AG04450 (cell line): ENCODE results near the gene CASP1. TPM values are rescaled to one million over a fixed set of nuclear protein-coding genes. Genes with fewer than 3 reads are reported as not detected.

Experiments
- CTCF ChIA-PET: fragments of 300-600, 350-600 bp; formaldehyde crosslinking; extraction: SDS; loops from one replicate; lab custom pipeline; 2022; ENCODE audit warnings: antibody characterized with exemption, inconsistent platforms; lab: Charles Lee
- POLR2A ChIA-PET: fragments of 350-600 bp; formaldehyde crosslinking; extraction: SDS; loops from one replicate; lab custom pipeline; 2021; ENCODE audit warnings: antibody characterized with exemption, inconsistent platforms; lab: Yijun Ruan, JAX
- DNase-seq: peaks from one replicate; pipeline ENCODE4 v3.0.0-alpha.2; 2011; ENCODE audit warnings: low read depth, low spot score
- H3K27ac ChIP-seq: one replicate; pipeline ENCODE4 v1.5.1; 2012; ENCODE audit warnings: low read depth, low read length, control low read depth
- H3K27me3 ChIP-seq: one replicate; pipeline ENCODE4 v1.6.0; 2012; ENCODE audit warnings: low read length; ENCODE audit not compliant: control insufficient read depth, insufficient read depth
- H3K4me3 ChIP-seq: 2 replicates; pipeline ENCODE4 v1.5.1; 2011; ENCODE audit warnings: mild to moderate bottlenecking, low read depth, low read length, control low read depth
- H3K9me3 ChIP-seq: 2 replicates; pipeline ENCODE4 v1.5.1; 2012; ENCODE audit warnings: low read length; ENCODE audit not compliant: control insufficient read depth, insufficient read depth
- polyA plus RNA-seq: library from polyadenylated mRNA; depleted of rRNA; stranded (reverse); fragments of >200 nt; gene quantifications from 2 replicates; pipeline ENCODE4 v1.2.3, GENCODE V29; 2011
- TF ChIP-seq, protein P1 (sequence below): IDR thresholded peaks from 2 replicates; pipeline ENCODE4 v1.5.1; 2011; ENCODE audit warnings: low read depth, low read length, control low read depth, inconsistent platforms

CASP1 gene
- polyA plus RNA-seq, 1 experiment, result 36.2 TPM

DNA sequence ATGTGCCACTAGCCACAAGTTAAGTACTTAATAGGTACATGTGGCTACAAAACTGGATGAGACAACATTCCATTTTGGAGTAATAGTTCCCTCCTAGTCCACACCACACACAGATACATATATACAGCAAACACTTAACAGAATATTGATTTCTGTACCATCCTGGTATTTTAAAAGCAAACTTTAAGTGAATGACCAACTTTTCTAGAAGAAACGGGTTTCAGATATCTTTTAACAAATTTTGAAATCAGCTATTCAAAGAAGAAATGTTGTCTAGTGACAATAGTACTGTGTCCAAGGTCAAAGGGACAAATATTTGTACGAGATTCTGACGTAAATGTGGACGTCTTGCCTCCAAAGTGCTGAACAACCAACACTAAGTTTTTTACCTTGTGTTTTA is 22.5 kb upstream of the CASP1 start:
- CTCF ChIA-PET, result no interaction called here
- POLR2A ChIA-PET, result no interaction called here
- no peak overlapping the region for H3K27ac ChIP-seq
- TF ChIP-seq, protein P1, sequence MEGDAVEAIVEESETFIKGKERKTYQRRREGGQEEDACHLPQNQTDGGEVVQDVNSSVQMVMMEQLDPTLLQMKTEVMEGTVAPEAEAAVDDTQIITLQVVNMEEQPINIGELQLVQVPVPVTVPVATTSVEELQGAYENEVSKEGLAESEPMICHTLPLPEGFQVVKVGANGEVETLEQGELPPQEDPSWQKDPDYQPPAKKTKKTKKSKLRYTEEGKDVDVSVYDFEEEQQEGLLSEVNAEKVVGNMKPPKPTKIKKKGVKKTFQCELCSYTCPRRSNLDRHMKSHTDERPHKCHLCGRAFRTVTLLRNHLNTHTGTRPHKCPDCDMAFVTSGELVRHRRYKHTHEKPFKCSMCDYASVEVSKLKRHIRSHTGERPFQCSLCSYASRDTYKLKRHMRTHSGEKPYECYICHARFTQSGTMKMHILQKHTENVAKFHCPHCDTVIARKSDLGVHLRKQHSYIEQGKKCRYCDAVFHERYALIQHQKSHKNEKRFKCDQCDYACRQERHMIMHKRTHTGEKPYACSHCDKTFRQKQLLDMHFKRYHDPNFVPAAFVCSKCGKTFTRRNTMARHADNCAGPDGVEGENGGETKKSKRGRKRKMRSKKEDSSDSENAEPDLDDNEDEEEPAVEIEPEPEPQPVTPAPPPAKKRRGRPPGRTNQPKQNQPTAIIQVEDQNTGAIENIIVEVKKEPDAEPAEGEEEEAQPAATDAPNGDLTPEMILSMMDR, result no peak
- H3K4me3 ChIP-seq, result no peak overlapping the region
- H3K9me3 ChIP-seq, result no peaks in the 10 kb centered on the region
- DNase-seq, result no peak
- no peaks in the 10 kb centered on the region for H3K27me3 ChIP-seq

DNA sequence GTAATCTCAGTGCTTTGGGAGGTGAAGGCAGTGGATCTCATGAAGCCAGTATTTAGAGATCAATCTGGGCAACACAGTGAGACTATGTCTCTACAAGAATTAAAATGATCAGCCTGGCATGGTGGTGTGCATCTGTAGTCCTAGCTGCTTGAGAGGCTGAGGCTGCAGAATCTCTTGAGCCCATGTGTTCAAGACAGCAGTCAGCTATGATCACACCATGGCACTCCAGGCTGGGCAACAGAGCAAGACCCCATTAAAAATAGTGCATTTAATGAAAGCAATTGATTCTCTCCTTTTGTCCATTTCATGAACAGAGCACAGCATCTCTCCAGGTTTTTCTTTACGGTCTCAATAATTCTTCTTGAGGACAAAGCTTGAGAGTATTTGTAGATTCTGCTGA is 21.5 kb upstream of the CASP1 start:
- CTCF ChIA-PET, result no interaction called here
- POLR2A ChIA-PET, result no interaction called here

DNA sequence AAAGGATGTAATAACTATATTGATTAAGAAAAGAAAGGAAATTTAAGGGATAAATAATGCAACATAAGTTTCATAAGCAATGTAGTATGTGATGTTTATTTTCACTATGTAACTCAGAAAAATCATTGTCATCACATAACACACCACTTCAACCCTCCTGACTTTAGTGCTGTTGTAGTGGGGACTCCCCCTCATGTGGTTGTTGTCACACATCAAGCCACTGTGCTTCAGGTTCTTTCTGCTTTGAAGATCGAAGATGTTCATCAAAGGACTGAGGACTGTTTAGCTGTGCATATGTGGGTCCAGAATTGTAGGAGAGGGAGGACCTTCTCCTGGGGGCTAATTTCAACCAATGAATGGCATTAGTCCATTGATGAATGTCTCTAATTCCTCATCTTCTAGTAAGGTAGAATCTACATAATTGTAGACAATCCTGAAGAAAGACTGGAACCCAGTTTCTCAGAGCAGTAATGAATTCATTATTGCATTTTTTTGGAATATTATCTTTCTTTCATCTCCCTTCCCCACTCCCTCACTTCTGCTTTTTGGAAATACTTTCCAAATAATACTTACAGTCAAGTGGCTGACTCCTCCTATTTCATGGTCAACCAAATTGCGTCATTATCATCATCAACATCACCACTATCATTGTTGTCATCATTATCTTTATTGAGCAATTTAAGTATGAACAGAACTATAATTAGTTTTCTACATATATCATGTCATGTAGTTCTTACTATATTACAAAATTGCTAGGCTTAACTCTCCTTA is 20.0 kb upstream of the CASP1 start:
- Histone ChIP-seq H3K9me3 (no peaks in the 10 kb centered on the region), H3K4me3 (no peak overlapping the region), H3K27ac (no peak overlapping the region), H3K27me3 (no peaks in the 10 kb centered on the region)
- POLR2A ChIA-PET, result no interaction called here
- TF ChIP-seq, protein P1, result no peak
- CTCF ChIA-PET, result no interaction called here
- no peak for DNase-seq

More for the DNA sequence above, 21.5 kb upstream of the CASP1 start:
- Histone ChIP-seq H3K27ac (no peak overlapping the region), H3K4me3 (no peak overlapping the region), H3K9me3 (no peaks in the 10 kb centered on the region), H3K27me3 (no peaks in the 10 kb centered on the region)
- DNase-seq, result no peak
- TF ChIP-seq, protein P1, result no peak

DNA sequence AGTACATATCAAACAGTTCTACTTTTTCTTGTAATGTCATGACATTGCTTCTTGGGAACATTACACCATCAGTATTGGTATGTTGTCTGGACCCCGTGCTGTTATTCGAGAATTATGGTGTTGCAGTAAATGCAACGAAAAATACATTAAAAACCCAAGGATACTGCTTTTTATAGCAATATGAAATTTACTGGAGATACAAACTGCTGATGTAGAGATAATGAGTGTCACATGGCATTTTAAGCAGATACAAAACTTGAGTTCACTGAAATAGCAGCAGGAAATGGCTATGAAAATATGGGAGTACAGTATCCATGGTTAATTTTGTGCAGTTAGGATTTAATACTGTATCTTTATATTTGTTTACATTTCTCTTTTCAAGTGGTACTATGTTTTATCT is 17.5 kb upstream of the CASP1 start:
- DNase-seq, result no peak
- H3K9me3 ChIP-seq, result no peaks in the 10 kb centered on the region
- H3K4me3 ChIP-seq, result no peak overlapping the region
- H3K27me3 ChIP-seq, result no peaks in the 10 kb centered on the region
- H3K27ac ChIP-seq, result no peak overlapping the region
- TF ChIP-seq, protein P1, result no peak
- ChIA-PET POLR2A (no interaction called here), CTCF (no interaction called here)

DNA sequence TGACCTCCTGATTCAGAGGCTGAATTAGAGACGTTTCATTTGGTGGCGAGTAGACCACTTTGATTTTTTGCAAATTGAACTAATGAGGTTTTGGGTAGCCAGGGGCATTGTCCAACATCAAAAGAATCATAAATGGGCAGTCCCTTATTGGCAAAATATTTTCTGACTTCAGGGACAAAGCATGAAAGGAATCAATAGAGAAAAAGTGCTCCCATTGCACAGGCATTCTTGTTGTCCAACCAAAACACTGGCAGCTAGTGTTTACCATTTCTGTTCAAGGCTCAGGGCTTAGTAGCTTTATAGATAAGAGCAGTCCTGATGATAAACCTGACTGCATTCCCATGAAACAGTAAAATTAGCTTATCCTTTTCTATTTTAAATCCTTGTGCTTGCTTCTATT is 16.6 kb upstream of the CASP1 start:
- no peak overlapping the region for H3K4me3 ChIP-seq
- no peaks in the 10 kb centered on the region for H3K9me3 ChIP-seq
- ChIA-PET POLR2A (no interaction called here), CTCF (no interaction called here)
- no peak for DNase-seq
- no peak overlapping the region for H3K27ac ChIP-seq
- H3K27me3 ChIP-seq, result no peaks in the 10 kb centered on the region
- TF ChIP-seq, protein P1, result no peak
